HG03280 (cell line): Measurements from ENCODE around the gene RABEP1.
A peak's percentile ranks its signal among the peaks of the same experiment; 100 is the strongest.

Experiments used
- ATAC-seq: cut with Tn5 transposase; IDR thresholded peaks from one replicate; pipeline ENCODE4 v1.9.1; 2021; ENCODE audit warnings: mild to moderate bottlenecking, moderate library complexity; ENCODE audit not compliant: unreplicated experiment

Gene RABEP1

GRCh38 chr17:5264893-5265292, 17.2 kb upstream of the RABEP1 start:
- no peak for ATAC-seq

- no peak for ATAC-seq
Measured at GRCh38 chr17:5269241-5269960, 12.7 kb upstream of the RABEP1 start.

- no peak for ATAC-seq
Measured at GRCh38 chr17:5272322-5272721, 9.8 kb upstream of the RABEP1 start.

GRCh38 chr17:5282642-5283217, 646 bp downstream of the RABEP1 start:
- ATAC-seq, result peak; percentile 25

GRCh38 chr17:5283571-5284315, 1.7 kb downstream of the RABEP1 start:
- ATAC-seq, result no peak

- no peak for ATAC-seq
Measured at GRCh38 chr17:5284681-5285080, 2.6 kb downstream of the RABEP1 start.

DNA sequence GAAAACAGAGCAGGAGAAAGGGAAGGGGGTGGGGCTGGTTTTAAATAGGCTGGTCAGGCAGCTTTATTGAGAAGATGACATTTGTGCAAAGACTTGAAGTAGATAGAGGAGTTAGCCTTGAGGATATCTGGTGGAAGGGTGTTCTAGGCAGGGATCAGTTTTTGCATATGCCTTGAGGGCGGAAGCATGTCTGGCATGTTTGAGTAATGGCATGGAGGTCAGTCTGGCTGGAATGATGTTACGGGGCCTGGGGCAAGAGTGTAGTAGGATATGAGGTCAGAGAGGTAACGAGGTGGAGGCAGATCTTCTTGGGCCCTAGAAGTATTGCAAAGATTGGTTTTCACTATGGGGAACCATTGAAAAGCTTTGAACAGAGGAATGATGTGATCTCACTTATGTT, 4.8 kb downstream of the RABEP1 start:
- no peak for ATAC-seq

DNA sequence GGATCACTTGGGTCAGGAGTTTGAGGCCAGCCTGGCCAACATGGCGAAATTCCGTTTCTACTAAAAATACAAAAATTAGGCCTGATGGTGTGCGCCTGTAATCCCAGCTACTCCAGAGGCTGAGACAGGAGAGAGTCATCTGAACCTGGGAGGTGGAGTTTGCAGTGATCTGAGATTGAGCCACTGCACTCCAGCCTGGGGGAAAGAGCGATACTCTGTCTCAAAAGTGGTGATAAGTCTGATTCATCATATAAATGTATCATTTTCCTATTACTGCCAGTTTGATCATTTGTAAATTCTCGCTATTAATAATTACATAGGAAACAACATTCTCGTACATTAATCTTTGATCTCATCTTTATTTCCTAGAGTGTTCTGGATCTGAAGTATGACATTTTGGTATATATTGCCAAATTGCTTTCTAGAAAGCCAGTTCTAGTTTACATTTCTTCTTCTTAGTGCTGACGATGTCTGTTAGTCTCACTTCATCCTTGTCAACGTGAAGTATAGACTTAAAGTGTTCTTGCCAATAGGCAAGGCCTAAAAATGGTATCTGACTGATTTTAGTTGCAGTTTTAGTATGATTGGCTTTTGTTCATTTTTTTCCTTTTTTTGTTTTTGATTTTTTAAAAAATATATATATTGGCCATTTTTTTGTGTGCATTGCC, 9.7 kb downstream of the RABEP1 start:
- ATAC-seq, result no peak

DNA sequence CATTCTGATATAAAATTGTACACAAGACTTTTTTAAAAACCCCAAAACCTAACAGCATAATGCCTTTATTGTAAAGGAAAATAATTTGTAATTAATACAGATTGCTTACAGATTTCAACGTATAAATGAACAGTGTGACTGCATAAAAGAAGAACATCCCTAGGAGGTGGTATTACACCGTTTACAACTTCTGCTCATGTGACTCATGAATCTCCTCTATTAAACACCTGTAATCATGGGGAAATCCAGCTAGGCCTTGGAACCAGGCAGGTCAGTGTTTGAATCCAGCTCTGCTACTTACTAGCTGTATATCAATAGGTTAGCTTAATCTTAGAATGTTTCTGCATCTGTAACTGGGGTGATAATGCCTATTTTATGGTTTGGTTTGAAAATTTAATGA, 15.2 kb downstream of the RABEP1 start:
- ATAC-seq, result no peak

GRCh38 chr17:5299383-5299782, 17.3 kb downstream of the RABEP1 start:
- ATAC-seq, result no peak

GRCh38 chr17:5304636-5305035, 22.6 kb downstream of the RABEP1 start:
- ATAC-seq, result no peak

DNA sequence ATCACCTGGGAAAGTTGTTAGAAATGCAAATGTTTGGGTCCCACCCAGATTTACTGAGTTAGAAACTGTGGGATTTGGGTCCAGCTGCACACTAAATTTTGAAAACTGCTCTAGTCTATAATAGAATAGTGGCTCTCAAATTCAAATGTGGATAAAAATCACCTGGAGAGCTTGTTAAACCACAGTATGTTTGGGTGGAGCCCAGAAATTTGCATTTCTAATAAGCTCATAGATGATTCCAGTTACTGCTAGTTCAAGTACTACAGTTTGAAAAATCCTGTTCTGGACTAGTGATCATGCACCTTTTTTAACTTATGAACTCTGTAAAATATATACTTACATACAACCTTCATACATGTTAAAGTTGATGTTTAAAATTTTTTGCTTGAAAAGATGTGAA, 27.8 kb downstream of the RABEP1 start:
- ATAC-seq, result no peak

- no peak for ATAC-seq
Measured at GRCh38 chr17:5325851-5326250, 43.8 kb downstream of the RABEP1 start.

- ATAC-seq, result no peak
Measured at GRCh38 chr17:5329784-5330557, 47.9 kb downstream of the RABEP1 start.

DNA sequence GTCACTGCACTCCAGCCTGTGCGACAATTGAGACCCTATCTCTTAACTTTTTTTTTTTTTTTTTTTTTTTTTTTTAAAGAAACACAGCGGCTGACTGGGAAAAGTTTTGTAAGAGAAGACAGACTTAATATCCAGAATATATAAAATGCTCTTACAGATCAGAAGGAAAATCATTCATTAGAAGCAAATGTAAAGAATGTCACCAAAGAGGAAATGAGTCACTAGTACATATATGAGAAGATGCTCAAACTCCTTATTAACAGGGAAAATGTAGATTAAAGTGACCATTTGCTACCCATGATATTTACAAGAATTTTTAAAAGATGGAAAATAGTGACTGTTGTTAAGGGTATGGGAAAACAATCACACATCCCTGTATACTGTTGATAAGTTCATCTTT, 48.9 kb downstream of the RABEP1 start:
- no peak for ATAC-seq

GRCh38 chr17:5331506-5331905, 49.4 kb downstream of the RABEP1 start:
- ATAC-seq, result no peak

GRCh38 chr17:5344914-5345313, 62.8 kb downstream of the RABEP1 start:
- ATAC-seq, result no peak

GRCh38 chr17:5352681-5353289, 70.7 kb downstream of the RABEP1 start:
- ATAC-seq, result no peak

GRCh38 chr17:5354310-5354709, 72.2 kb downstream of the RABEP1 start:
- ATAC-seq, result no peak

DNA sequence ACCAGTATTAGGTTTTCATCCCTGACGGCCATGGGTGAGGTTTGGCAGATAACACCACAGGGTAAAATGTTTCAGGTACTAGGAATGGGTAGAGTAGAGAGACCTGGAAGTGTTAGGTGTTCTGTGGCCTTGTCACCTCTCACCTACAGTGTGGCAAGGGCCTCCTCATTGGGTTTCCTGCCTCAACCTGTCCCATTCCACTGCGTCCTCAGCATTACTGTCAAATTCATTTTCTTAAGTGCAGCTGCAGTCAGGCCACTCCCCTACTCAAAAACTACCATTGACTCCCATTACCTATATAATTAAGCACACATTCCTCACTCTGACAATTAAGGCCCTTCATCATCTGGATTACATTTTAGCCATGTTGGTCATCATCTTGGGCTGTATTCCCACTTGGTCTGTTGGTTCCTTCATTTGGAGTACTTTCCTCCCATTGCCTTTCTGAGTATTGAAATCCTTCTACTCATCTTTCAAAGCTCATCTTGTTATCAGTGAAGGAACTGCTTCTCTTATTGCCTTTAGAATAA, 72.9 kb downstream of the RABEP1 start:
- ATAC-seq, result no peak
